Natural killer cell (primary cell): ENCODE measurements around the gene BMPR1A. TPM values are rescaled to one million over a fixed set of nuclear protein-coding genes. Genes with fewer than 3 reads are reported as not detected.

ENCODE experiments used
- ATAC-seq, 3 donors: fragments of 150-1000 bp in 2 of 3; fragments of 200-7000 bp in 1 of 3; cut with Tn5 transposase; 1 replicate in 1 of 3; 2 replicates in 2 of 3; pipeline ENCODE4 v1.10.0; 2021; ENCODE audit warnings: mild to moderate bottlenecking in 2 of 3, moderate library complexity in 2 of 3
- DNase-seq, 2 donors: peaks; one replicate each; pipeline versions ENCODE4 v3.0.0 to v3.0.0-alpha.2; 2013 to 2021; ENCODE audit warnings: mixed read lengths in 1 of 2
- H3K27ac ChIP-seq: one replicate; pipeline ENCODE4 v1.5.1; 2013; ENCODE audit warnings: mild to moderate bottlenecking, low read length
- H3K27me3 ChIP-seq: one replicate; pipeline ENCODE4 v1.6.1; 2013; ENCODE audit warnings: low read length; ENCODE audit not compliant: control insufficient read depth, insufficient read depth
- H3K36me3 ChIP-seq: one replicate; pipeline ENCODE4 v1.6.1; 2013; ENCODE audit warnings: low read length; ENCODE audit not compliant: control insufficient read depth, insufficient read depth
- H3K4me1 ChIP-seq: one replicate; pipeline ENCODE4 v1.6.1; 2013; ENCODE audit warnings: low read length; ENCODE audit not compliant: control insufficient read depth, insufficient read depth
- H3K4me3 ChIP-seq: one replicate; pipeline ENCODE4 v1.5.1; 2013; ENCODE audit warnings: low read length
- H3K9me3 ChIP-seq: one replicate; pipeline ENCODE4 v1.6.1; 2013; ENCODE audit warnings: low read length; ENCODE audit not compliant: control insufficient read depth, insufficient read depth
- H3K27ac Mint-ChIP-seq, 2 donors: one replicate each; pipeline ENCODE4 v1.8.0; 2022; ENCODE audit warnings: mild to moderate bottlenecking in 2 of 2, mixed read lengths in 2 of 2, moderate library complexity in 1 of 2
- H3K27me3 Mint-ChIP-seq, 2 donors: one replicate each; pipeline ENCODE4 v1.8.0; 2022; ENCODE audit warnings: low read depth in 2 of 2, mixed read lengths in 2 of 2
- H3K36me3 Mint-ChIP-seq: one replicate; pipeline ENCODE4 v1.8.0; 2022; ENCODE audit warnings: mixed read lengths
- H3K4me1 Mint-ChIP-seq, 2 donors: one replicate each; pipeline ENCODE4 v1.8.0; 2022; ENCODE audit warnings: mixed read lengths in 2 of 2
- H3K4me3 Mint-ChIP-seq: one replicate; pipeline ENCODE4 v1.8.0; 2022; ENCODE audit warnings: mild to moderate bottlenecking, moderate library complexity, mixed read lengths
- H3K9me3 Mint-ChIP-seq, 2 donors: one replicate each; pipeline ENCODE4 v1.8.0; 2022; ENCODE audit warnings: mixed read lengths in 2 of 2
- CTCF ChIP-seq: fragments of 200-600 bp; IDR thresholded peaks from one replicate; pipeline ENCODE4 v1.8.0; 2022; ENCODE audit warnings: antibody characterized with exemption
- WGBS: methylation state at CpG from one replicate; pipeline ENCODE4 v1.1.7; 2013; ENCODE audit warnings: missing lambda C conversion rate; ENCODE audit not compliant: insufficient coverage; 5-methylcytosine and 5-hydroxymethylcytosine counted together
- intact Hi-C: fragments of 100-400 bp; cut with micrococcal nuclease; formaldehyde crosslinking; loops from one replicate; pipeline ENCODE4 v1.14.2; 2022
- total RNA-seq, 4 donors: library from RNA; stranded (reverse); fragments of 120-200 nt in 1 of 4; gene quantifications; one replicate each; pipeline versions ENCODE4 v1.2.3 to v1.2.4, GENCODE V29; 2013 to 2022

BMPR1A gene
- total RNA-seq, 3 donors from 2014 or later (not counting 1 experiment from before 2014, with no cell fraction given): 5.5 to 8.1 (median 7.7) TPM

- Histone ChIP-seq H3K36me3 (peaks cover 14% of the 10 kb centered on the region), H3K4me3 (no peak overlapping the region), H3K4me1 (no peaks in the 10 kb centered on the region), H3K27ac (no peak overlapping the region), H3K27me3 (no peaks in the 10 kb centered on the region), H3K9me3 (no peaks in the 10 kb centered on the region)
- ATAC-seq: no peak
- Mint-ChIP-seq H3K4me1 (no peaks in the 10 kb centered on the region), H3K27ac (no peak overlapping the region), H3K9me3 (no peaks in the 10 kb centered on the region), H3K4me3 (no peak overlapping the region), H3K27me3 (no peaks in the 10 kb centered on the region), H3K36me3 (peaks cover 6% of the 10 kb centered on the region)
- no peak for TF ChIP-seq CTCF
- DNase-seq: no peak
- 88% methylated on average over 5 of the region's 5 CpGs for WGBS
- intact Hi-C loops: no loop called here
Measured at GRCh38 chr10:86918022-86918471, 161.6 kb downstream of the BMPR1A start.

- Histone ChIP-seq H3K9me3 (no peaks in the 10 kb centered on the region), H3K27ac (no peak overlapping the region), H3K27me3 (no peaks in the 10 kb centered on the region), H3K4me1 (no peaks in the 10 kb centered on the region), H3K4me3 (no peak overlapping the region), H3K36me3 (peaks cover 14% of the 10 kb centered on the region)
- WGBS: 92% methylated on average over 9 of the region's 9 CpGs
- H3K4me1 Mint-ChIP-seq: no peaks in the 10 kb centered on the region
- H3K9me3 Mint-ChIP-seq: no peaks in the 10 kb centered on the region
- intact Hi-C loops: no loop called here
- no peak overlapping the region for H3K4me3 Mint-ChIP-seq
- DNase-seq (no peak), ATAC-seq (no peak)
- H3K36me3 Mint-ChIP-seq: peaks cover 6% of the 10 kb centered on the region
- H3K27ac Mint-ChIP-seq: no peak overlapping the region
- no peaks in the 10 kb centered on the region for H3K27me3 Mint-ChIP-seq
- TF ChIP-seq CTCF: no peak
Measured at GRCh38 chr10:86922553-86922961, 166.1 kb downstream of the BMPR1A start.

GRCh38 chr10:86929468-86930380 is 173.3 kb downstream of the BMPR1A start:
- DNase-seq (no peak), ATAC-seq (no peak)
- no peaks in the 10 kb centered on the region for H3K9me3 ChIP-seq
- Mint-ChIP-seq H3K27me3 (no peaks in the 10 kb centered on the region), H3K4me1 (no peaks in the 10 kb centered on the region), H3K36me3 (no peaks in the 10 kb centered on the region), H3K9me3 (no peaks in the 10 kb centered on the region), H3K27ac (no peak overlapping the region), H3K4me3 (no peak overlapping the region)
- H3K4me1 ChIP-seq: no peaks in the 10 kb centered on the region
- H3K4me3 ChIP-seq: no peak overlapping the region
- 97% methylated on average over 15 of the region's 15 CpGs for WGBS
- intact Hi-C loops: no loop called here
- H3K36me3 ChIP-seq: no peaks in the 10 kb centered on the region
- no peak overlapping the region for H3K27ac ChIP-seq
- TF ChIP-seq CTCF: no peak
- H3K27me3 ChIP-seq: no peaks in the 10 kb centered on the region
